Fibroblast of the conjunctiva (primary cell): ENCODE measurements around the gene ZNF446.
"Not testable (repeated sequence)": the region's sequence is repeated elsewhere in the genome, so short reads cannot be mapped to it uniquely, and the experiment has no call there.

ENCODE experiments used
- DNase-seq: peaks from one replicate; pipeline ENCODE4 v3.0.0-alpha.2; 2010; ENCODE audit warnings: low read depth

ZNF446 gene

DNA sequence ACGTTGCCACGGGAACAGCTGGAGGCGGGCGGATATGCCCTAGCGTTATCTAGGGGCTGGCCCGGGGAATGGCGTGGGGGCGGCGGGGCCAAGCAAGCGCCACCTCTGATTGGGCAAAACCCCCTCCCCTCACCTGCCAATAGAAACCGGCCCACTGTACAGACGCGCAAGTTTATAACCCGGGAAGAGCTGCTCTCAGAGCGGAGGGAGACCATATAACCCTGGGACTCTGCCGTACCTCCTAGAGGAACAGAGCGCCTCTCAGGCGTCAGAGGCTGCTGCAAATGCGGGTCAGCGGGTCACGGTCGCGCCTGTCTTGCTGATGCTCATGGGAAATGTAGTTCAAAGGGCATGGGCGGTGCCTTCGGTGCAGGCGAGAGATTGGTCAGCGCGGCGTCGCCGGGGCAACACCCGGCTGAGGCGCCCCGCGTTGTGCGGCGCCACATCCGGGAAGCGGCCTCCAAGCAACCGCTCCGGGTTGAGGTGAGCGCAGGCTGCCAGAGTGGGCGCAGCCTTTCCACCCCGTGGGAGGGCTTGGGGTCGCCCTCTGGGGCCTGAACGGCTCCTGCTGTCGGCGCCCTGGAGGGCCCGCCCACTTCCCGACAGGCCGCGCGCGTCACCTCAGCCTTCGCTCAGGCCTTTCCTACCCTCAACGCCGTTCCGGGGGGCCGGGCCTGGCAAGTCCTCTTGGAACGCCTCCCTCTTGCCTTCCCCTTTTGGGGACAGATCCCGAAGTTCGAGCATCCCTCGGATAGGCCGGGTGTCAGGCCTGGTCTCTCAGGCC is at the start of gene ZNF446:
Gene ZNF446 (plus strand): TSS at position 639 of the 784 bp plus-strand sequence. CDS start 867 bp downstream, outside the sequence.
- peak; percentile 95 for DNase-seq

GRCh38 chr19:58428617-58429016 is 47.5 kb upstream of the ZNF446 start:
- no peak for DNase-seq

- DNase-seq, result no peak
Observed at GRCh38 chr19:58429745-58430144, 46.4 kb upstream of the ZNF446 start.

- no peak for DNase-seq
Observed at GRCh38 chr19:58434217-58434616, 41.9 kb upstream of the ZNF446 start.

GRCh38 chr19:58439576-58440554 is 36.3 kb upstream of the ZNF446 start, which contains the start of gene ZNF132:
TSS of gene ZNF132 (minus strand) at chr19:58440153. CDS start at chr19:58439821, 332 bp downstream.
- DNase-seq, result peak; percentile 100

DNA sequence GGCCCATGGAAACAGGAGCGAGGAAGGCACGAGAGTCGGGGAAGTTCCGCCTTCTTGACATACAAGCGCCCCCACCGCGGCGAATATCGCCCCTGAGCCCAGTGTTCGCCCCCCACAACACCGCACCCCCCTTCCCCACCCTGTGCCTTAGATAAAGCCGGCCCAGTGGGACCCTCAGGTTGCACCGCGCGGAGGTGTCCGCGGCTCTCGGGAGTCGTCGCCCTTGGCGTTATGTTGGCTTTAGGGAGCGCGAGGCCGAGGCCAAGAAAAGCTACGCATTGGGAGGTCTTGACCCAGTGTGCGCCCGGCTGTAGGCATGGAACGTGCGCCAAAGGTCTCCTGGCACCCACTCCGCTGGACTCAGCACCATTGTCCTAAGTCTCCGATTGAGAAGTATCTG is 35.6 kb upstream of the ZNF446 start:
- DNase-seq, result no peak

- not testable (repeated sequence) for DNase-seq
Observed at GRCh38 chr19:58442986-58443385, 33.2 kb upstream of the ZNF446 start.

GRCh38 chr19:58448860-58449259 is 27.3 kb upstream of the ZNF446 start:
- not testable (repeated sequence) for DNase-seq

- not testable (repeated sequence) for DNase-seq
Observed at GRCh38 chr19:58449980-58450379, 26.2 kb upstream of the ZNF446 start.

GRCh38 chr19:58450856-58451357 is 25.2 kb upstream of the ZNF446 start:
- no peak for DNase-seq

DNA sequence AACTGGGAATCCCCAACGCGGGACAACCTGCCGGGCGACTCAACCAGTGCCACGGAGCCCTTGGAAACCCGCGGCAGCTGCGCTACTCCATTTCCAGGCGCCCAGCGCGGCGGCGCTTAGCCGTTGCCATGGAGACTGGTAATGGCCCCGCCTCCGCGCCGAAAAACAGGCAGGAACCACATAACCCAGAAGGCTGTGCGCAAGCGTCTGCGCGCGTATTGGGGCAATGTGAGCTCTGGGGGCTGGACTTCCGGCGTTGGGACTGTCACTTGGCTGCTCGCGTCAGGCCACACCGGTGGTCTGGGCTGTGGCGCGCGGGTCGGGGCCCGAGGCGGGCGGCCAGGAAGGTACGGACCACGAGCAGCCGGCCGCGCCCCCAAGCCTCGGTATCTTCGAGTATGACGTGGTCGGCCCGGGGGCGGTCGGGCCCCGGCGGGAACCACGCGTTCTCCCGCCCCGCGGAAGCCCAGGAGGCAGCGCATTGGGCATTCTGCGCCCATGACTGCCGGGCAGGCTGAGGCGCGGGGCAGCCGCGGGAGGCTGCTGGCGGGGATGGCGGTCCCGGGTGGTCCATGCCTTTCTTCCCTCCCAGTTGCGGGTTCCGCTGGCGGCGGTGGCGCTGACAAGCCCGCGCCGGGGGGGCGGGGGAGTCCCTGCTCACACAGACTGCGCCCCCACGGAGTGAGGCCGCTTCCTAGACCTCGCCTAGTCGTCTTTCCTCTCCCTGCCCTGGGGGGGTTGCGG is 24.6 kb upstream of the ZNF446 start, which contains the start of gene ZNF324B:
Gene ZNF324B (plus strand): TSS at position 265 of the 744 bp plus-strand sequence. CDS start 2,080 bp downstream, outside the sequence.
- DNase-seq, result peak; percentile 88

- no peak for DNase-seq
Observed at GRCh38 chr19:58453743-58454142, 22.4 kb upstream of the ZNF446 start.

DNA sequence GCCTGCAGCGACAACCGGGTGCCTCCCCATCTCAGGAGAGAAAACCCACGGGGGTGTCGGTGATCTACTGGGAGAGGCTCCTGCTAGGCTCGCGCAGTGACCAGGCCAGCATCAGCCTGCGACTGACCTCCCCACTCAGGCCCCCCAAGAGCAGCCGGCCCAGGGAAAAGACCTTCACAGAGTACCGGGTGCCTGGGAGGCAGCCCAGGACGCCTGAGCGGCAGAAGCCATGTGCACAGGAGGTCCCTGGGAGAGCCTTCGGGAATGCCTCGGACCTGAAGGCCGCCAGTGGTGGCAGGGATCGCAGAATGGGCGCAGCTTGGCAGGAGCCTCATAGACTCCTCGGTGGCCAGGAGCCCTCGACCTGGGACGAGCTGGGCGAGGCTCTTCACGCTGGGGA is 20.8 kb upstream of the ZNF446 start:
- DNase-seq, result no peak

- no peak for DNase-seq
Observed at GRCh38 chr19:58456111-58456510, 20.0 kb upstream of the ZNF446 start.

GRCh38 chr19:58460039-58460438 is 16.1 kb upstream of the ZNF446 start:
- DNase-seq, result no peak

DNA sequence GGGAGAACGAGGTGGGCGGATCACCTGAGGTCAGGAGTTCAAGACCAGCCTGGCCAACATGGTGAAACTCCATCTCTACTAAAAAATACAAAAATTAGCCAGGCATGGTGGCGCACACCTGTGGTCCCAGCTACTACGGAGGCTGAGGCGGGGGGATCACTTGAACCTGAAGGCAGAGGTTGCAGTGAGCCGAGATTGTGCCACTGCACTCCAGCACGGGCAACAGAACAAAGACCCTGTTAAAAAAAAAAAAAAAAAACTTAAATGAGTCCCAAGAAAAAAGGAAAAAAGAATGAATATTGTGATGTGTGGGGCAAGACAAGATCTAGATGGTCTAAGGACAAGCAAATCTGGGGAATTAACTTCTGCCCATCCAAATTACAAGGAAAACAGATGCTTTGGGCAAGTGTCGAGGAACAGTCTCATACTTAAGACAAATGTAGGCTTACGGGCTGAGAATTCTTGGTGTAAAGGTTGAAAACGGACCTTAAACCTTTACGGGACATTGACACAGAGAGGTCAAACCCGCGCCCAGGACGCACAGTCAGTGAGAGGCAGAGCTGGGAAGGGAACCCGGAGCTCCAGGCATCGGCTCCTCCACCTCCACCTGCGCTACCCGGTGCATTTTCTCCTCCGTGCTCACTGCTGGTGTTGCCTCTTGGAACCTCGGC is 9.9 kb upstream of the ZNF446 start:
- DNase-seq, result no peak

- DNase-seq, result peak; percentile 85
Observed at GRCh38 chr19:58466760-58467589, 9.2 kb upstream of the ZNF446 start, which contains the start of gene ZNF324. TSS of gene ZNF324 (plus strand) at chr19:58467080. CDS start at chr19:58469186, 2,106 bp downstream.

DNA sequence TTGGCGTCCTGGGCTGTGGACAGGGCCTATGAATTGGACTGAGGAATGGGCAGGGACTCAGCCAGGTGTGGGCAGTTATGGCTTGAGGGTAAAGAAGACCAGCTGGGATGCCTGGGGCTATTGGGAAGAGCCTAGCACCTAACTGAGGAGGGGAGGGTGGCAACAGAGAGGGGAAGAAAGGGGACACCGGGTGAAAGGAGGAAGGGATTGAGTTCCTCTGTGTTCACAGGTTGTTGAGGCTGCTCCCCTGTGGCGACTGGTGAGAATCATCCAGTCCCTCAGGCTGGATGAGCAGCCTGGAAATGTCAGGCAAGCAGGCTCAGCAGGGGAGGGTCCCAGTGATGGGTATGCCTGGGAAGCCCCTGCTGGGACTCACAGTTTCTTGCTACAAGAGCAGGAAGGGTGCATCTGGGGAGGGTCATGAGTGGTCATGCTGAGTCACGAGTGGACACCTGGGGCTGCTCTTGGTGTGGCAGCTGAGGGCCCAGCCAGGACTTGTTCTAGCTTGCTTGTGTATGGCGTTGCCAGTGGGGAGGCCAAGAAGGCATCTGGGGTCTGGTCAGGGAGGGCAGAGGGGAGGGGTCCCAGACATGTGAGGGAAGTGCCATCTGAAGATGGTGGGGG is 7.8 kb upstream of the ZNF446 start:
- DNase-seq, result no peak

DNA sequence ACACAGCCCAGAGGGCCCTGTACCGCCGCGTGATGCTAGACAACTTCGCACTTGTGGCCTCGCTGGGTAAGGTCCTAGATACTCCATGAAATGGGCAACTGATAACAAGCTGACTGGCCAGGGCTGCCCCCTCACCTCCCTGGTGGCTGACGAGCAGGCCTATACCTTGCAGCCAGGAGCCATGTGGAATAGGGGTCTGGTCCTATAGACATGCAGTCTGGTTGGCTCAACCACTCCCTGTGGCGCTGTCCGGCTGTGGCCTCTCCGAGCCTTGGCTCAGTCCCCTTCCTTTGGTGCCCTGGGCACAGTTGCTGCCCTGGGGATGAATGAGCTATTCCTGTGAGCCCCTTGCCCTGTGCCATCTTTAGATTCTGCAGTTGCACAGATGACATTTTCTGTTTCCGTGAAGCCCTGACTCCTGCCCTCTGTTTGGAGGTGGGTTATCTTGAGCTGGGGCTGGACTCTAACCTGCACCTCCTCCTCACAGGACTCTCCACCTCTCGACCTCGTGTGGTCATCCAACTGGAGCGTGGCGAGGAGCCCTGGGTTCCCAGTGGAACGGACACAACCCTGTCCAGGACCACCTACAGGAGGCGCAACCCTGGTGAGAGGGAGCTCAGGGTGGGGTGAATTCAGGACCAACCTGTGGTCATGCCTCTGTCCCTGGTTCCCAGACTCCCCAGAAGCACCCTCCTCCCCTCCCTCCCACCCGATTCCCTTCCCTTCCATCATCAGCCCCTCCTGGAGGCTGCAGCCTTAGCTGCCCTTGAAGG is 6.7 kb upstream of the ZNF446 start:
- no peak for DNase-seq
